ENCODE data around the gene FANCF. TPM values are rescaled to one million over a fixed set of nuclear protein-coding genes. Genes with fewer than 3 reads are reported as not detected.

The FANCF gene
- total RNA-seq, 1 experiment from 2014 or later, result 5.2 TPM

- Histone ChIP-seq H4K20me1 (ENCODE audit: insufficient read depth) (no peaks in the 10 kb centered on the region), H3K27me3 (ENCODE audit: insufficient read depth, low read length) (no peaks in the 10 kb centered on the region), H3K4me3 (replicated peaks in 1 of 2; ENCODE audit: low read depth in 1 of 2, low read length in 2 of 2) (no peak overlapping the region), H3K4me1 (ENCODE audit: control insufficient read depth in 1 of 2, insufficient read depth in 2 of 2, low read length in 2 of 2) (peaks cover 0 to 4% of the 10 kb centered on the region in 2 experiments; a peak in 2 of 4 replicates), H3K79me2 (ENCODE audit: insufficient read depth, low read length) (peaks cover 9% of the 10 kb centered on the region; the same call in 1 of the 2 replicates), H3K9me2 (ENCODE audit: insufficient read depth) (no peaks in the 10 kb centered on the region), H3K9ac (ENCODE audit: low read length) (no peak overlapping the region), H3K27ac (ENCODE audit: low read depth, low read length) (no peak overlapping the region), H3K36me3 (ENCODE audit: control insufficient read depth in 1 of 2, insufficient read depth in 2 of 2, low read length in 2 of 2) (no peaks in the 10 kb centered on the region), H2AFZ (ENCODE audit: low read depth, low read length, poor library complexity, severe bottlenecking) (no peak overlapping the region), H3K9me3 (ENCODE audit: control insufficient read depth in 1 of 2, insufficient read depth in 1 of 2, low read depth in 1 of 2, low read length in 2 of 2) (no peaks in the 10 kb centered on the region), H3K4me2 (ENCODE audit: low read length) (peak overlapping the region; percentile 54; the same call in 1 of the 2 replicates)
- ChIA-PET POLR2A (no interaction called here), CTCF (no interaction called here), RAD21 (ENCODE audit: low non-redundant PET in 1 of 2, low total read pairs in 2 of 2, uncharacterized antibody in 2 of 2, unreplicated experiment in 2 of 2) (no interaction called here)
- no TSS peak for BruUV-seq (replicated peaks)
- DNase-seq (ENCODE audit: low read depth, low spot score) (no peak), ATAC-seq (no peak)
- intact Hi-C loops (cut with micrococcal nuclease), result no loop called here
- TF ChIP-seq CTCF (IDR thresholded peaks at IDR 0.05 in 2 of 3, conservative IDR thresholded peaks at IDR 0.05 in 1 of 3; ENCODE audit: borderline replicate concordance in 1 of 3, insufficient read depth in 1 of 3, low read depth in 2 of 3, low read length in 2 of 3) (no peak), SRF (IDR thresholded peaks at IDR 0.05; ENCODE audit: low read depth) (no peak), EZH2phosphoT487 (IDR thresholded peaks at IDR 0.05; ENCODE audit: borderline replicate concordance) (no peak), EGR1 (IDR thresholded peaks at IDR 0.05; ENCODE audit: low read depth) (no peak), ZNF274 (IDR thresholded peaks at IDR 0.05; ENCODE audit: low read depth, low read length) (no peak), RAD21 (IDR thresholded peaks at IDR 0.05; ENCODE audit: low read depth) (no peak), SIN3A (IDR thresholded peaks at IDR 0.05; ENCODE audit: low read depth) (no peak), YY1 (IDR thresholded peaks at IDR 0.05; ENCODE audit: extremely low read depth, insufficient replicate concordance, low read depth, low read length) (no peak), ZFX (IDR thresholded peaks at IDR 0.05) (no peak), ZBTB33 (IDR thresholded peaks at IDR 0.05; ENCODE audit: extremely low read depth, insufficient replicate concordance, low read length) (no peak), EZH2 (IDR thresholded peaks at IDR 0.05) (no peak), FOSL1 (IDR thresholded peaks at IDR 0.05; ENCODE audit: low read depth) (no peak), CEBPB (IDR thresholded peaks at IDR 0.05; ENCODE audit: low read depth) (no peak), POLR2AphosphoS5 (IDR thresholded peaks at IDR 0.05; ENCODE audit: low read depth, low read length) (no peak), JUND (IDR thresholded peaks at IDR 0.05) (no peak)
- TF ChIP-seq, protein P1, sequence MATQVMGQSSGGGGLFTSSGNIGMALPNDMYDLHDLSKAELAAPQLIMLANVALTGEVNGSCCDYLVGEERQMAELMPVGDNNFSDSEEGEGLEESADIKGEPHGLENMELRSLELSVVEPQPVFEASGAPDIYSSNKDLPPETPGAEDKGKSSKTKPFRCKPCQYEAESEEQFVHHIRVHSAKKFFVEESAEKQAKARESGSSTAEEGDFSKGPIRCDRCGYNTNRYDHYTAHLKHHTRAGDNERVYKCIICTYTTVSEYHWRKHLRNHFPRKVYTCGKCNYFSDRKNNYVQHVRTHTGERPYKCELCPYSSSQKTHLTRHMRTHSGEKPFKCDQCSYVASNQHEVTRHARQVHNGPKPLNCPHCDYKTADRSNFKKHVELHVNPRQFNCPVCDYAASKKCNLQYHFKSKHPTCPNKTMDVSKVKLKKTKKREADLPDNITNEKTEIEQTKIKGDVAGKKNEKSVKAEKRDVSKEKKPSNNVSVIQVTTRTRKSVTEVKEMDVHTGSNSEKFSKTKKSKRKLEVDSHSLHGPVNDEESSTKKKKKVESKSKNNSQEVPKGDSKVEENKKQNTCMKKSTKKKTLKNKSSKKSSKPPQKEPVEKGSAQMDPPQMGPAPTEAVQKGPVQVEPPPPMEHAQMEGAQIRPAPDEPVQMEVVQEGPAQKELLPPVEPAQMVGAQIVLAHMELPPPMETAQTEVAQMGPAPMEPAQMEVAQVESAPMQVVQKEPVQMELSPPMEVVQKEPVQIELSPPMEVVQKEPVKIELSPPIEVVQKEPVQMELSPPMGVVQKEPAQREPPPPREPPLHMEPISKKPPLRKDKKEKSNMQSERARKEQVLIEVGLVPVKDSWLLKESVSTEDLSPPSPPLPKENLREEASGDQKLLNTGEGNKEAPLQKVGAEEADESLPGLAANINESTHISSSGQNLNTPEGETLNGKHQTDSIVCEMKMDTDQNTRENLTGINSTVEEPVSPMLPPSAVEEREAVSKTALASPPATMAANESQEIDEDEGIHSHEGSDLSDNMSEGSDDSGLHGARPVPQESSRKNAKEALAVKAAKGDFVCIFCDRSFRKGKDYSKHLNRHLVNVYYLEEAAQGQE (IDR thresholded peaks at IDR 0.05; ENCODE audit: low read depth), result no peak
- TF ChIP-seq, protein P2, sequence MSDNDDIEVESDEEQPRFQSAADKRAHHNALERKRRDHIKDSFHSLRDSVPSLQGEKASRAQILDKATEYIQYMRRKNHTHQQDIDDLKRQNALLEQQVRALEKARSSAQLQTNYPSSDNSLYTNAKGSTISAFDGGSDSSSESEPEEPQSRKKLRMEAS (IDR thresholded peaks at IDR 0.05), result no peak
Measured at GRCh38 chr11:22626573-22627239, 1.1 kb upstream of the FANCF start.

All from HCT116 (cell line).